Parathyroid adenoma (tissue), 2 donors: ENCODE measurements around the gene PCBP3.
"Not testable (repeated sequence)": the region's sequence is repeated elsewhere in the genome, so short reads cannot be mapped to it uniquely, and the experiment has no call there.

Source experiments
- H2AFZ ChIP-seq: fragments of 300-600 bp; sonication (generic); one replicate; pipeline ENCODE4 v1.7.0; 2017; ENCODE audit warnings: antibody characterized with exemption, mild to moderate bottlenecking
- H3K27ac ChIP-seq: fragments of 300-600 bp; sonication (generic); one replicate; pipeline ENCODE4 v1.7.0; 2017
- H3K27me3 ChIP-seq: fragments of 300-600 bp; sonication (generic); one replicate; pipeline ENCODE4 v1.7.0; 2017; ENCODE audit warnings: low read length; ENCODE audit not compliant: control insufficient read depth, insufficient read depth
- H3K36me3 ChIP-seq: fragments of 300-600 bp; sonication (generic); one replicate; pipeline ENCODE4 v1.7.0; 2017; ENCODE audit warnings: low read length; ENCODE audit not compliant: control insufficient read depth, insufficient read depth
- H3K4me1 ChIP-seq: fragments of 300-600 bp; sonication (generic); one replicate; pipeline ENCODE4 v1.7.0; 2017; ENCODE audit warnings: control low read depth
- H3K4me2 ChIP-seq: fragments of 300-600 bp; sonication (generic); one replicate; pipeline ENCODE4 v1.7.0; 2017; ENCODE audit warnings: low read length
- H3K4me3 ChIP-seq: fragments of 300-600 bp; sonication (generic); one replicate; pipeline ENCODE4 v1.7.0; 2017; ENCODE audit warnings: low read depth, low read length
- H3K79me2 ChIP-seq: fragments of 300-600 bp; sonication (generic); one replicate; pipeline ENCODE4 v1.7.0; 2017; ENCODE audit warnings: control low read depth
- H3K9ac ChIP-seq: fragments of 300-600 bp; sonication (generic); one replicate; pipeline ENCODE4 v1.7.0; 2017; ENCODE audit warnings: mild to moderate bottlenecking
- H3K9me3 ChIP-seq: fragments of 300-600 bp; sonication (generic); one replicate; pipeline ENCODE4 v1.7.0; 2017; ENCODE audit warnings: low read length; ENCODE audit not compliant: control insufficient read depth
- CTCF ChIP-seq: fragments of 300-600 bp; sonication (generic); IDR thresholded peaks from one replicate; pipeline ENCODE4 v1.7.0; 2017; ENCODE audit warnings: antibody characterized with exemption, mild to moderate bottlenecking
- donor health status: primary hyperparathyroidism.

Gene PCBP3

GRCh38 chr21:45948576-45949141 lies 305.1 kb downstream of the PCBP3 start:
- H3K9me3 ChIP-seq = no peaks in the 10 kb centered on the region
- no peak overlapping the region for H3K4me2 ChIP-seq
- no peaks in the 10 kb centered on the region for H3K36me3 ChIP-seq
- no peak for TF ChIP-seq CTCF
- H3K4me3 ChIP-seq = no peak overlapping the region
- no peaks in the 10 kb centered on the region for H3K27me3 ChIP-seq
- H3K4me1 ChIP-seq = no peaks in the 10 kb centered on the region
- H2AFZ ChIP-seq = no peak overlapping the region
- H3K79me2 ChIP-seq = no peaks in the 10 kb centered on the region
- no peak overlapping the region for H3K9ac ChIP-seq
- H3K27ac ChIP-seq = no peak overlapping the region

GRCh38 chr21:45949928-45950739 lies 306.6 kb downstream of the PCBP3 start:
- H3K9ac ChIP-seq = no peak overlapping the region
- H2AFZ ChIP-seq = no peak overlapping the region
- no peak overlapping the region for H3K4me2 ChIP-seq
- H3K4me3 ChIP-seq = peak overlapping the region; percentile 0
- H3K27ac ChIP-seq = no peak overlapping the region
- H3K36me3 ChIP-seq = no peaks in the 10 kb centered on the region
- no peaks in the 10 kb centered on the region for H3K9me3 ChIP-seq
- TF ChIP-seq CTCF = no peak
- H3K79me2 ChIP-seq = no peaks in the 10 kb centered on the region
- no peaks in the 10 kb centered on the region for H3K27me3 ChIP-seq
- no peaks in the 10 kb centered on the region for H3K4me1 ChIP-seq

GRCh38 chr21:45950740-45951515 lies 307.4 kb downstream of the PCBP3 start:
- no peaks in the 10 kb centered on the region for H3K36me3 ChIP-seq
- no peak overlapping the region for H2AFZ ChIP-seq
- no peaks in the 10 kb centered on the region for H3K79me2 ChIP-seq
- TF ChIP-seq CTCF = no peak
- H3K4me2 ChIP-seq = no peak overlapping the region
- H3K9me3 ChIP-seq = no peaks in the 10 kb centered on the region
- no peak overlapping the region for H3K27ac ChIP-seq
- H3K4me1 ChIP-seq = no peaks in the 10 kb centered on the region
- peak overlapping the region; percentile 0 for H3K4me3 ChIP-seq
- H3K9ac ChIP-seq = no peak overlapping the region
- H3K27me3 ChIP-seq = no peaks in the 10 kb centered on the region

GRCh38 chr21:45951676-45952075 lies 308.2 kb downstream of the PCBP3 start:
- Histone ChIP-seq H3K27me3 (no peaks in the 10 kb centered on the region), H3K9me3 (no peaks in the 10 kb centered on the region), H3K9ac (no peak overlapping the region), H3K4me1 (no peaks in the 10 kb centered on the region), H3K4me2 (no peak overlapping the region), H3K36me3 (no peaks in the 10 kb centered on the region), H3K79me2 (no peaks in the 10 kb centered on the region), H2AFZ (no peak overlapping the region), H3K4me3 (no peak overlapping the region), H3K27ac (no peak overlapping the region)
- TF ChIP-seq CTCF = no peak

- H3K4me2 ChIP-seq, H3K4me3 ChIP-seq, H3K27me3 ChIP-seq, H3K27ac ChIP-seq, H3K79me2 ChIP-seq, H3K36me3 ChIP-seq, H2AFZ ChIP-seq, H3K9ac ChIP-seq, H3K9me3 ChIP-seq, H3K4me1 ChIP-seq: not testable (repeated sequence)
These were observed 309.0 kb downstream of the PCBP3 start for GRCh38 chr21:45952527-45952926.
